Neuronal stem cell (in vitro differentiated cells): ENCODE data around the gene TNFRSF17.

Source experiments
- DNase-seq: peaks from one replicate; pipeline ENCODE4 v3.0.0-alpha.2; 2013; ENCODE audit warnings: low spot score
- H2AFZ ChIP-seq: one replicate; pipeline ENCODE4 v1.6.1; 2013; ENCODE audit warnings: mild to moderate bottlenecking, low read length, inconsistent platforms
- H2AK5ac ChIP-seq: 2 replicates; pipeline ENCODE4 v1.6.1; 2013; ENCODE audit warnings: low read depth, mild to moderate bottlenecking, inconsistent platforms, low read length, moderate library complexity, mixed read lengths
- H2BK120ac ChIP-seq: 2 replicates; pipeline ENCODE4 v1.6.1; 2013; ENCODE audit warnings: low read depth, mild to moderate bottlenecking, inconsistent platforms, low read length, moderate library complexity, mixed read lengths
- H2BK12ac ChIP-seq: one replicate; pipeline ENCODE4 v1.6.1; 2013; ENCODE audit warnings: low read length, inconsistent platforms
- H2BK15ac ChIP-seq: 2 replicates; pipeline ENCODE4 v1.6.1; 2013; ENCODE audit warnings: mild to moderate bottlenecking, low read length, inconsistent platforms, mixed read lengths
- H2BK5ac ChIP-seq: one replicate; pipeline ENCODE4 v1.6.1; 2013; ENCODE audit warnings: inconsistent platforms, mild to moderate bottlenecking, low read length, moderate library complexity
- H3K14ac ChIP-seq: one replicate; pipeline ENCODE4 v1.6.1; 2013; ENCODE audit warnings: low read length, inconsistent platforms
- H3K18ac ChIP-seq: 2 replicates; pipeline ENCODE4 v1.6.1; 2013; ENCODE audit warnings: low read length, inconsistent platforms
- H3K23ac ChIP-seq: 2 replicates; pipeline ENCODE4 v1.6.1; 2013; ENCODE audit warnings: low read depth, mild to moderate bottlenecking, mixed read lengths, low read length, inconsistent platforms; ENCODE audit not compliant: poor library complexity
- H3K27ac ChIP-seq: replicated peaks from 3 replicates; pipeline ENCODE4 v1.5.1; 2013; ENCODE audit warnings: low read length, inconsistent platforms
- H3K27me3 ChIP-seq, 3 experiments: 2 replicates each; pipeline ENCODE4 v1.6.1; 2013; ENCODE audit warnings: low read length in 3 of 3, mild to moderate bottlenecking in 2 of 3, inconsistent platforms in 1 of 3, low read depth in 1 of 3, mixed read lengths in 1 of 3, moderate library complexity in 1 of 3; ENCODE audit not compliant: control insufficient read depth in 3 of 3, insufficient read depth in 3 of 3
- H3K36me3 ChIP-seq, 2 donors: replicated peaks in 1 of 2; 2 replicates each; pipeline ENCODE4 v1.6.1; 2013; ENCODE audit warnings: low read length in 2 of 2; ENCODE audit not compliant: control insufficient read depth in 2 of 2, insufficient read depth in 2 of 2
- H3K4ac ChIP-seq: 2 replicates; pipeline ENCODE4 v1.6.1; 2013; ENCODE audit warnings: inconsistent platforms, mild to moderate bottlenecking, low read length, moderate library complexity
- H3K4me1 ChIP-seq, 2 donors: 1 replicate in 1 of 2; 2 replicates in 1 of 2; pipeline ENCODE4 v1.6.1; 2013; ENCODE audit warnings: low read length in 2 of 2, low read depth in 1 of 2; ENCODE audit not compliant: control insufficient read depth in 2 of 2, insufficient read depth in 1 of 2
- H3K4me2 ChIP-seq: one replicate; pipeline ENCODE4 v1.6.1; 2013; ENCODE audit warnings: mild to moderate bottlenecking, low read length, inconsistent platforms; ENCODE audit not compliant: insufficient read depth, poor library complexity, severe bottlenecking
- H3K4me3 ChIP-seq, 2 donors: 2 replicates each; pipeline ENCODE4 v1.5.1; 2013; ENCODE audit warnings: low read length in 2 of 2, mild to moderate bottlenecking in 2 of 2, inconsistent platforms in 1 of 2, moderate library complexity in 1 of 2
- H3K79me1 ChIP-seq: one replicate; pipeline ENCODE4 v1.6.1; 2013; ENCODE audit warnings: low read depth, mild to moderate bottlenecking, inconsistent platforms, low read length, moderate library complexity
- H3K9ac ChIP-seq: one replicate; pipeline ENCODE4 v1.6.1; 2013; ENCODE audit warnings: mild to moderate bottlenecking, low read depth, low read length, inconsistent platforms; ENCODE audit not compliant: poor library complexity
- H3K9me3 ChIP-seq, 2 donors: replicated peaks in 1 of 2; 2 replicates each; pipeline versions ENCODE3 to v1.6.1; 2013; ENCODE audit warnings: low read length in 2 of 2, mild to moderate bottlenecking in 2 of 2, inconsistent platforms in 1 of 2, low read depth in 1 of 2, mixed read lengths in 1 of 2, moderate library complexity in 1 of 2; ENCODE audit not compliant: control insufficient read depth in 2 of 2, insufficient read depth in 1 of 2
- H4K8ac ChIP-seq: one replicate; pipeline ENCODE4 v1.6.1; 2013; ENCODE audit warnings: low read depth, mild to moderate bottlenecking, inconsistent platforms, low read length, moderate library complexity
- H4K91ac ChIP-seq: one replicate; pipeline ENCODE4 v1.6.1; 2013; ENCODE audit warnings: low read length, low read depth, mild to moderate bottlenecking, inconsistent platforms; ENCODE audit not compliant: poor library complexity
- WGBS, 2 donors: extraction: QIAGEN DNeasy Blood & Tissue Kit; methylation state at CpG; one replicate each; pipeline ENCODE4 v1.1.7; 2013; ENCODE audit warnings: missing lambda C conversion rate in 2 of 2, mixed read lengths in 1 of 2; ENCODE audit not compliant: insufficient read length in 2 of 2, insufficient replicate concordance in 1 of 2; ENCODE audit errors: extremely low coverage in 2 of 2; 5-methylcytosine and 5-hydroxymethylcytosine counted together

Gene TNFRSF17

GRCh38 chr16:11994143-11995119 is 29.4 kb downstream of the TNFRSF17 start:
- Histone ChIP-seq H3K9me3 (no peaks in the 10 kb centered on the region), H2BK120ac (no peak overlapping the region), H3K4me2 (no peak overlapping the region), H3K4me1 (peaks cover 0 to 10% of the 10 kb centered on the region in 2 donors), H3K4me3 (no peak overlapping the region), H4K91ac (no peak overlapping the region), H3K9ac (no peak overlapping the region), H3K18ac (peak overlapping the region; percentile 63), H3K23ac (no peak overlapping the region), H2BK12ac (no peak overlapping the region), H2BK15ac (no peak overlapping the region), H2AFZ (no peak overlapping the region), H3K14ac (no peak overlapping the region), H2AK5ac (no peak overlapping the region), H3K36me3 (no peaks in the 10 kb centered on the region), H3K4ac (no peak overlapping the region), H2BK5ac (no peak overlapping the region), H3K79me1 (no peaks in the 10 kb centered on the region), H3K27me3 (no peaks in the 10 kb centered on the region), H4K8ac (no peak overlapping the region), H3K27ac (peak overlapping the region; percentile 4)
- DNase-seq: no peak
- WGBS, 2 donors: no CpG with 5 or more reads among the region's 8 CpGs

GRCh38 chr16:11996433-11997330 is 31.7 kb downstream of the TNFRSF17 start:
- no peak overlapping the region for H3K27ac ChIP-seq
- H2AK5ac ChIP-seq: no peak overlapping the region
- no peak overlapping the region for H3K4me2 ChIP-seq
- H2BK120ac ChIP-seq: no peak overlapping the region
- H2BK5ac ChIP-seq: peak overlapping the region; percentile 43
- WGBS, 2 donors: no CpG with 5 or more reads among the region's 9 CpGs
- no peaks in the 10 kb centered on the region for H3K79me1 ChIP-seq
- no peak overlapping the region for H3K4ac ChIP-seq
- no peaks in the 10 kb centered on the region for H3K9me3 ChIP-seq
- H3K4me3 ChIP-seq: no peak overlapping the region
- H2BK12ac ChIP-seq: no peak overlapping the region
- H3K14ac ChIP-seq: no peak overlapping the region
- H3K9ac ChIP-seq: no peak overlapping the region
- no peak overlapping the region for H2AFZ ChIP-seq
- no peaks in the 10 kb centered on the region for H3K36me3 ChIP-seq
- no peaks in the 10 kb centered on the region for H3K27me3 ChIP-seq
- H3K4me1 ChIP-seq: peaks cover 0 to 8% of the 10 kb centered on the region in 2 donors
- H2BK15ac ChIP-seq: no peak overlapping the region
- DNase-seq: no peak
- H4K8ac ChIP-seq: no peak overlapping the region
- H3K23ac ChIP-seq: no peak overlapping the region
- H3K18ac ChIP-seq: no peak overlapping the region
- no peak overlapping the region for H4K91ac ChIP-seq

- WGBS, 2 donors: no CpG with 5 or more reads among the region's 6 CpGs
- no peak overlapping the region for H4K8ac ChIP-seq
- H3K9me3 ChIP-seq: no peaks in the 10 kb centered on the region
Observed at GRCh38 chr16:12000032-12000431, 35.0 kb downstream of the TNFRSF17 start.

More at GRCh38 chr16:12000032-12000431, 35.0 kb downstream of the TNFRSF17 start:
- Histone ChIP-seq H3K9ac (no peak overlapping the region), H3K18ac (no peak overlapping the region), H3K27me3 (no peaks in the 10 kb centered on the region), H2BK120ac (no peak overlapping the region), H3K4me2 (no peak overlapping the region), H3K14ac (no peak overlapping the region), H3K23ac (no peak overlapping the region), H2BK5ac (no peak overlapping the region), H3K4ac (no peak overlapping the region), H3K27ac (no peak overlapping the region), H2BK12ac (no peak overlapping the region), H2BK15ac (no peak overlapping the region), H4K91ac (no peak overlapping the region), H3K36me3 (no peaks in the 10 kb centered on the region), H2AK5ac (no peak overlapping the region), H3K4me3 (no peak overlapping the region), H3K79me1 (no peaks in the 10 kb centered on the region), H2AFZ (no peak overlapping the region), H3K4me1 (no peaks in the 10 kb centered on the region)
- no peak for DNase-seq
